CD14-positive monocyte (primary cell): ENCODE measurements around the gene BCCIP. TPM values are rescaled to one million over a fixed set of nuclear protein-coding genes. Genes with fewer than 3 reads are reported as not detected.

ENCODE experiments used
- DNase-seq, 3 donors: peaks; one replicate each; pipeline ENCODE4 v3.0.0-alpha.2; 2011 to 2022
- H2AFZ ChIP-seq: 2 replicates; pipeline ENCODE4 v1.6.0; 2012; ENCODE audit warnings: mild to moderate bottlenecking, low read depth, low read length, inconsistent platforms; ENCODE audit not compliant: insufficient read depth, poor library complexity, severe bottlenecking
- H3K27ac ChIP-seq, 2 donors: 1 replicate in 1 of 2; 2 replicates in 1 of 2; pipeline ENCODE4 v1.5.1; 2012 to 2013; ENCODE audit warnings: low read length in 2 of 2, control low read depth in 1 of 2, inconsistent platforms in 1 of 2, low read depth in 1 of 2, mild to moderate bottlenecking in 1 of 2
- H3K27me3 ChIP-seq, 2 donors: one replicate each; pipeline versions ENCODE4 v1.6.0 to v1.6.1; 2011 to 2013; ENCODE audit warnings: low read length in 2 of 2; ENCODE audit not compliant: control insufficient read depth in 2 of 2, insufficient read depth in 2 of 2
- H3K36me3 ChIP-seq, 2 donors: replicated peaks in 1 of 2; 1 replicate in 1 of 2; 2 replicates in 1 of 2; pipeline versions ENCODE4 v1.5.1 to v1.6.1; 2012 to 2013; ENCODE audit warnings: low read length in 2 of 2, control low read depth in 1 of 2, inconsistent platforms in 1 of 2, mild to moderate bottlenecking in 1 of 2; ENCODE audit not compliant: insufficient read depth in 2 of 2, control insufficient read depth in 1 of 2
- H3K4me1 ChIP-seq, 2 donors: 1 replicate in 1 of 2; 2 replicates in 1 of 2; pipeline versions ENCODE4 v1.5.1 to v1.6.1; 2012 to 2013; ENCODE audit warnings: low read length in 2 of 2, control low read depth in 1 of 2, inconsistent platforms in 1 of 2, mild to moderate bottlenecking in 1 of 2, moderate library complexity in 1 of 2; ENCODE audit not compliant: insufficient read depth in 2 of 2, control insufficient read depth in 1 of 2
- H3K4me2 ChIP-seq: replicated peaks from 2 replicates; pipeline ENCODE3; 2012; ENCODE audit warnings: low read length, moderate library complexity, mild to moderate bottlenecking; ENCODE audit not compliant: poor library complexity, severe bottlenecking; ENCODE audit errors: extremely low read depth
- H3K4me3 ChIP-seq, 3 experiments: fragments of 200-600 bp in 1 of 3; sonication (generic) in 1 of 3; replicated peaks in 1 of 3; 1 replicate in 2 of 3; 2 replicates in 1 of 3; pipeline ENCODE4 v1.5.1; 2011 to 2013; ENCODE audit warnings: low read length in 3 of 3, mild to moderate bottlenecking in 3 of 3, control low read depth in 2 of 3, low read depth in 2 of 3, inconsistent platforms in 1 of 3, moderate library complexity in 1 of 3
- H3K79me2 ChIP-seq: 2 replicates; pipeline ENCODE4 v1.6.0; 2012; ENCODE audit warnings: mild to moderate bottlenecking, control low read depth, inconsistent platforms, low read length, moderate library complexity; ENCODE audit not compliant: insufficient read depth
- H3K9ac ChIP-seq: 2 replicates; pipeline ENCODE4 v1.6.0; 2017; ENCODE audit warnings: low read length, mild to moderate bottlenecking; ENCODE audit not compliant: insufficient read depth, poor library complexity, severe bottlenecking
- H3K9me3 ChIP-seq, 2 donors: replicated peaks in 1 of 2; 1 replicate in 1 of 2; 2 replicates in 1 of 2; pipeline versions ENCODE4 v1.5.1 to v1.6.1; 2012 to 2013; ENCODE audit warnings: low read length in 2 of 2, control low read depth in 1 of 2; ENCODE audit not compliant: control insufficient read depth in 1 of 2, insufficient read depth in 1 of 2
- H4K20me1 ChIP-seq: 2 replicates; pipeline ENCODE4 v1.6.0; 2012; ENCODE audit warnings: mild to moderate bottlenecking, low read length, control low read depth, moderate library complexity; ENCODE audit not compliant: insufficient read depth
- H3K27ac Mint-ChIP-seq, 7 donors: one replicate each; pipeline ENCODE4 v1.8.0; 2020; ENCODE audit warnings: mild to moderate bottlenecking in 7 of 7, mixed read lengths in 7 of 7, moderate library complexity in 6 of 7, inconsistent platforms in 2 of 7
- H3K27me3 Mint-ChIP-seq, 3 donors: one replicate each; pipeline ENCODE4 v1.8.0; 2021 to 2022; ENCODE audit warnings: low read depth in 3 of 3, mild to moderate bottlenecking in 3 of 3, mixed read lengths in 3 of 3, moderate library complexity in 3 of 3, inconsistent platforms in 1 of 3
- H3K36me3 Mint-ChIP-seq, 2 donors: one replicate each; pipeline ENCODE4 v1.8.0; 2020; ENCODE audit warnings: mixed read lengths in 2 of 2, inconsistent platforms in 1 of 2, mild to moderate bottlenecking in 1 of 2
- H3K4me1 Mint-ChIP-seq: one replicate; pipeline ENCODE4 v1.8.0; 2020; ENCODE audit warnings: mild to moderate bottlenecking, mixed read lengths
- H3K4me3 Mint-ChIP-seq, 2 donors: one replicate each; pipeline ENCODE4 v1.8.0; 2020; ENCODE audit warnings: mild to moderate bottlenecking in 2 of 2, mixed read lengths in 2 of 2, moderate library complexity in 1 of 2
- H3K9me3 Mint-ChIP-seq, 7 donors: one replicate each; pipeline ENCODE4 v1.8.0; 2020 to 2022; ENCODE audit warnings: mixed read lengths in 7 of 7, mild to moderate bottlenecking in 6 of 7, moderate library complexity in 6 of 7, inconsistent platforms in 2 of 7
- WGBS: methylation state at CpG from one replicate; pipeline ENCODE4 v1.1.5; 2013; ENCODE audit warnings: missing lambda C conversion rate; ENCODE audit not compliant: insufficient coverage; 5-methylcytosine and 5-hydroxymethylcytosine counted together
- intact Hi-C, 2 donors: fragments of 100-400 bp; cut with micrococcal nuclease; formaldehyde crosslinking; loops; one replicate each; pipeline versions ENCODE4 v1.15.0 to v1.15.1; 2023
- polyA plus RNA-seq, 3 donors: library from polyadenylated mRNA; depleted of rRNA in 1 of 3; unstranded in 2 of 3; stranded (reverse) in 1 of 3; fragments of 300-500 nt in 2 of 3; fragments of >200 nt in 1 of 3; fragmentation: Illumina TruSeq in 2 of 3; gene quantifications; 1 replicate in 2 of 3; 2 replicates in 1 of 3; pipeline ENCODE4 v1.2.3, GENCODE V29; 2012 to 2021
- TF ChIP-seq, protein P1 (sequence below): fragments of 200-600 bp; IDR thresholded peaks from one replicate; pipeline ENCODE4 v1.8.0; 2022; ENCODE audit warnings: antibody characterized with exemption, mild to moderate bottlenecking

Gene BCCIP
- polyA plus RNA-seq, 3 donors, result 16.0 to 61.7 (median 59.3) TPM

DNA sequence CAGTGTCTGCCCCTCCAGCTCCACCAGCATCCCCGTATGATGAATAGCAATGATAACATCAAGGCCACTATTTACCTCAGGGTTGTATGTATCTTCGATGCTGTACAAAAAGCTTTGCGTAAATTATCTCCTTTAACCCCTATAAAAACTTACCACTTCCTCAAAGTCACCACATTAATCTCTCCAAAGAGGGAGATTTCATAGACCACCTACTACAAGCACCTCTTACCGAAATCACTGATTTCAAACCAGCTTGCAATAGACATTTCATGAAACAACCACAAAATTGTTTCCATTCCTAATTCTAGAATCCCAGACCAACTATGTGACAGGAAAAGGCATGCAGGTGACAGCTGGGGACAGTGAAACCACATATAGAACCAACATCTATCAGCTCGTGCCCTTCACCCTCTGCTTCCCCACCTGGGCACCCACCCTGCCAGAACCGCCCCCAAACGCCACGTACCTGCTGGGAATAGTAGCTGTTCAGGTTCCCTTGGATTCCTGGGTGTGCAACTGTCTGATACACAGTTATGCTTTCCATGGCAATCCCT is 27.6 kb upstream of the BCCIP start:
- Histone ChIP-seq H2AFZ (no peak overlapping the region), H3K9me3 (no peaks in the 10 kb centered on the region), H3K79me2 (no peaks in the 10 kb centered on the region), H3K4me3 (no peak overlapping the region), H3K36me3 (peaks cover 34 to 80% of the 10 kb centered on the region in 2 donors), H4K20me1 (no peaks in the 10 kb centered on the region), H3K27ac (no peak overlapping the region), H3K4me1 (no peaks in the 10 kb centered on the region), H3K9ac (no peak overlapping the region), H3K4me2 (no peak overlapping the region), H3K27me3 (no peaks in the 10 kb centered on the region)
- Mint-ChIP-seq H3K27me3 (peaks cover 0 to 3% (median 0%) of the 10 kb centered on the region in 3 donors), H3K36me3 (peaks cover 54 to 63% of the 10 kb centered on the region in 2 donors), H3K27ac (peak overlapping the region in 1 of 7 donors; percentile 21), H3K9me3 (no peaks in the 10 kb centered on the region), H3K4me3 (no peak overlapping the region), H3K4me1 (no peaks in the 10 kb centered on the region)
- TF ChIP-seq, protein P1, sequence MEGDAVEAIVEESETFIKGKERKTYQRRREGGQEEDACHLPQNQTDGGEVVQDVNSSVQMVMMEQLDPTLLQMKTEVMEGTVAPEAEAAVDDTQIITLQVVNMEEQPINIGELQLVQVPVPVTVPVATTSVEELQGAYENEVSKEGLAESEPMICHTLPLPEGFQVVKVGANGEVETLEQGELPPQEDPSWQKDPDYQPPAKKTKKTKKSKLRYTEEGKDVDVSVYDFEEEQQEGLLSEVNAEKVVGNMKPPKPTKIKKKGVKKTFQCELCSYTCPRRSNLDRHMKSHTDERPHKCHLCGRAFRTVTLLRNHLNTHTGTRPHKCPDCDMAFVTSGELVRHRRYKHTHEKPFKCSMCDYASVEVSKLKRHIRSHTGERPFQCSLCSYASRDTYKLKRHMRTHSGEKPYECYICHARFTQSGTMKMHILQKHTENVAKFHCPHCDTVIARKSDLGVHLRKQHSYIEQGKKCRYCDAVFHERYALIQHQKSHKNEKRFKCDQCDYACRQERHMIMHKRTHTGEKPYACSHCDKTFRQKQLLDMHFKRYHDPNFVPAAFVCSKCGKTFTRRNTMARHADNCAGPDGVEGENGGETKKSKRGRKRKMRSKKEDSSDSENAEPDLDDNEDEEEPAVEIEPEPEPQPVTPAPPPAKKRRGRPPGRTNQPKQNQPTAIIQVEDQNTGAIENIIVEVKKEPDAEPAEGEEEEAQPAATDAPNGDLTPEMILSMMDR, result no peak
- WGBS, result 90% methylated on average over 8 of the region's 8 CpGs
- intact Hi-C loops, result no loop called here
- no peak for DNase-seq

DNA sequence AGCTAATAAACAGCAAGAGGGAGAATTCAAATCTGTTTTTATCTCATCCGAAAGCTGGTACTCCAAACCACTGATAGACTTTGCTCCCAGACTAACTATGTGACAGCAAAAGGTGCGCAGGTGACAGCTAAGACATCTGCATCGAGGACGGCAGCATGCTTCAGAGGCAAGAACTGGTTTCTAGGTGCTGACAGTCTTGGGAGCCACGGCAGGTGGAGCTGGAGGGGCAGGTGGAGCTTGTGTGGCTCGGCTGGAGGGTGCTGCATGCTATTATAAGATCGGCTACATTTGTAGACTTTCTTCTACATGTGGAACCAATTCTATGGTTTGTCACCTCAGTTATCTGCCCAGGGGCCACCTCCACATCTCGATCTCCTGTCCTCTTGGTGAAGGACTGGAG is 25.9 kb upstream of the BCCIP start:
- DNase-seq, result no peak
- Histone ChIP-seq H3K9ac (no peak overlapping the region), H3K4me1 (no peaks in the 10 kb centered on the region), H3K27me3 (no peaks in the 10 kb centered on the region), H3K4me2 (no peak overlapping the region), H3K9me3 (no peaks in the 10 kb centered on the region), H2AFZ (no peak overlapping the region), H3K79me2 (no peaks in the 10 kb centered on the region), H3K27ac (no peak overlapping the region), H3K36me3 (peaks cover 27 to 84% of the 10 kb centered on the region in 2 donors), H3K4me3 (no peak overlapping the region), H4K20me1 (no peaks in the 10 kb centered on the region)
- H3K27me3 Mint-ChIP-seq, result peaks cover 0 to 2% (median 0%) of the 10 kb centered on the region in 3 donors
- H3K27ac Mint-ChIP-seq, result peak overlapping the region in 2 of 7 donors; percentile 23 to 64
- H3K4me3 Mint-ChIP-seq, result no peak overlapping the region
- intact Hi-C loops, result no loop called here
- H3K9me3 Mint-ChIP-seq, result no peaks in the 10 kb centered on the region
- TF ChIP-seq, protein P1, result no peak
- 91% methylated on average over 4 of the region's 8 CpGs for WGBS
- H3K36me3 Mint-ChIP-seq, result peaks cover 47 to 53% of the 10 kb centered on the region in 2 donors
- H3K4me1 Mint-ChIP-seq, result no peaks in the 10 kb centered on the region
